Tongue (tissue), 2 donors: Measurements from ENCODE around the gene SEZ6. TPM values are rescaled to one million over a fixed set of nuclear protein-coding genes. Genes with fewer than 3 reads are reported as not detected.
A peak's percentile ranks its signal among the peaks of the same experiment; 100 is the strongest.

Experiments
- DNase-seq: peaks from one replicate; pipeline ENCODE4 v3.0.0-alpha.2; 2015
- total RNA-seq: library from RNA; depleted of rRNA; stranded (reverse); fragments of >200 nt; gene quantifications from one replicate; pipeline ENCODE4 v1.2.3, GENCODE V29; 2014

The SEZ6 gene, protein sequence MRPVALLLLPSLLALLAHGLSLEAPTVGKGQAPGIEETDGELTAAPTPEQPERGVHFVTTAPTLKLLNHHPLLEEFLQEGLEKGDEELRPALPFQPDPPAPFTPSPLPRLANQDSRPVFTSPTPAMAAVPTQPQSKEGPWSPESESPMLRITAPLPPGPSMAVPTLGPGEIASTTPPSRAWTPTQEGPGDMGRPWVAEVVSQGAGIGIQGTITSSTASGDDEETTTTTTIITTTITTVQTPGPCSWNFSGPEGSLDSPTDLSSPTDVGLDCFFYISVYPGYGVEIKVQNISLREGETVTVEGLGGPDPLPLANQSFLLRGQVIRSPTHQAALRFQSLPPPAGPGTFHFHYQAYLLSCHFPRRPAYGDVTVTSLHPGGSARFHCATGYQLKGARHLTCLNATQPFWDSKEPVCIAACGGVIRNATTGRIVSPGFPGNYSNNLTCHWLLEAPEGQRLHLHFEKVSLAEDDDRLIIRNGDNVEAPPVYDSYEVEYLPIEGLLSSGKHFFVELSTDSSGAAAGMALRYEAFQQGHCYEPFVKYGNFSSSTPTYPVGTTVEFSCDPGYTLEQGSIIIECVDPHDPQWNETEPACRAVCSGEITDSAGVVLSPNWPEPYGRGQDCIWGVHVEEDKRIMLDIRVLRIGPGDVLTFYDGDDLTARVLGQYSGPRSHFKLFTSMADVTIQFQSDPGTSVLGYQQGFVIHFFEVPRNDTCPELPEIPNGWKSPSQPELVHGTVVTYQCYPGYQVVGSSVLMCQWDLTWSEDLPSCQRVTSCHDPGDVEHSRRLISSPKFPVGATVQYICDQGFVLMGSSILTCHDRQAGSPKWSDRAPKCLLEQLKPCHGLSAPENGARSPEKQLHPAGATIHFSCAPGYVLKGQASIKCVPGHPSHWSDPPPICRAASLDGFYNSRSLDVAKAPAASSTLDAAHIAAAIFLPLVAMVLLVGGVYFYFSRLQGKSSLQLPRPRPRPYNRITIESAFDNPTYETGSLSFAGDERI
- total RNA-seq, result not detected

DNA sequence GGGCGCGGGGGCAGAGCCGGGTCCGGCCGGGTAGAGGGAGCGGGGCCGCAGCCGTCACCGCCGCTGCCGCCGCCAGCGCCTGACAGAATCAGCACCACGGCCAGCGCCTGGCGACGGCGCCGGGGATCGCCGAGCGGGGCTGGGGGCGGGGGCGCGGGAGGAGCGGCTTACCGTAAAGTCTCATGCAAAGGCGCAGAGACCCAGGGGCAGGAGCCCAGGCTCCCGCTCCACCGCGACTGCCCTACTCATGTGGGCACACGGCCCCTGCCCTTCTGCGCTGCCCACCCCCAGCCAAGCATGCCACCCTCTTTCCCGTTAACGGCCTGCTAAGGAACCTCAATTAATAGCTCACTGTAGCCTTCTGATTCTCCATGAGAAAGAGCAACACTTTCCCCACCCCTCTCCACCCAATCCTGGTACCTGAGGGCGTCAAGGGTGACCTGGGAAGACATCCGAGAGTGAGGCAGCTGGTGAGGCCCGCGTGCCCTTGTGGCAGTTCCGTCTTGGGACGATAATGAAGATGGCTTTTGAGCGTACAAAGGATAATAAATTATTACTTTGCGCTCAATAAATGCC lies at the start of gene SEZ6:
Gene SEZ6, minus strand, starts transcription at position 98 of the 576 bp plus-strand sequence. CDS start 164 bp downstream, outside the sequence.
- peak; percentile 91 for DNase-seq

DNA sequence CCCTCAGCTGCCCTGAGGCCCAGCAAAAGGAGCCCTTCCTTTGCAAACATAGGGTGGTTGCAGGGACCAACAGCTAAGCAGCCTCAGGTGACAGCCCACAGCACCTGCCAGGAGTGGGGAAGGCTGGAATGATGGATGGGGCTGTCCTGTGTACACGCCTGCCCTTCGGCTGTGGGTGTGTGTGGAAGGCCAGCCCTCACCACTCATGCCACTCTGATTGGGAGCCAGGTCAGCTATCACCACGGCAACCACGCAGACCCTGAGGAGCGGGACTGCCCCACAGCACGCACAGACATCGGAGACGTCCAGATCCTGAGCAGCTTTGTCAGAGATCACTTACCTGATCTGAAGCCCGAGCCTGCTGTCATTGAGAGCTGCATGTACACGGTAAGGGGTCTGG lies 49.0 kb upstream of the SEZ6 start:
- DNase-seq, result no peak

DNA sequence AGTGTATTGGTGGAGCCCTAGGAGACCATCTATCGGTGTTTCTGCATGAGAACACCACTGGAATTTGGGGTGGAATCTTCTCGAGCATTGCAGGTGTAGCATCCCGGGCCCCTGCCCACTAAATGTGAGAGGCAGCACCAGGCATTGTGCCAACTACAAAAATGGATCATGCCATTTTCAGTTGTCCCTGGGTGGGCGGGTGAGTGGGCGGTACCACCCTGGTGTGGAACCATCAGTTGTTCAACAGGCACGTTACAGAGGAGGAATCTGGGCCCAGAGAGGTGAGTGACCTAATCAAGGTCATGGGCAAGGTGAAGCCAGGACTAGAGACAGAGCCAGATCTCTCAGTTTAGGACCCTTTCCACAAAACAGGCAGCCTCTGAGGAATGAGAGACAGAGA lies 45.9 kb upstream of the SEZ6 start:
- no peak for DNase-seq

DNA sequence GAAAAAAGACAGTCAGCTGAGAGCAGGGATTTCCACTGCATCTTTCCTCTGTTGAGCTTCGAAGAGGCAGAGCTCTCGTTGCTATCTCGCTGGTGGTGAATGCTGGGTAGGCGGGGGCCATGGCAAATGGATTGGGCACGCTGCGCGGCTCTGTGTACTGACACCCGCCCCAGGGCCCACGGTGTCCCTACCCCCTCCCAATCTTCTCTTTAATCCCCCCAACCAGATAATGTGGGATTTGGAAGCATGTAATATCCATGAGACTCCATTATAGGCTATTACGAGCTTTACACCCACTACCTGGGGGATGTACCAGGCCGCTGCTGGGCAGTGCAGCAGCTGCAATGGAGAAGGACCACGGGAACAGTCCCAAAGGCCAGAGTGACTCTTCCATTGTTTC lies 45.4 kb upstream of the SEZ6 start:
- DNase-seq, result peak; percentile 65

DNA sequence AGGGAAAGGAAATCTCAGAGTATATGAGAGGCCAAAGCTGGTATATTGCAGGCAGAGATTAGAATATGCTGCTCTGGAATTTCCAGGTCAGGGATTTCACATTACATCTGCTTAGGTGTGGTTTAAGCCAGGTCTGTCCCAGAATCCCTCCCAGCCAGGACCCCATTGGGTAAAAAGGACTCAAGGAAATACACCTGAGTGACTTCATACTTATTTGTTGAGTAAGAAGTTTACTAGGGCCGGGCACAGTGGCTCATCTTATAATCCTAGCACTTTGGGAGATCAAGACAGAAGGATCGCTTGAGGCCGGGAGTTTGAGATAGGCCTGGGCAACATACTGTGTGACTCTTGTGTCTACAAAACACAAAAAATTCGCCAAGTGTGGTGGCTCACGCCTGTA lies 44.3 kb upstream of the SEZ6 start:
- no peak for DNase-seq

DNA sequence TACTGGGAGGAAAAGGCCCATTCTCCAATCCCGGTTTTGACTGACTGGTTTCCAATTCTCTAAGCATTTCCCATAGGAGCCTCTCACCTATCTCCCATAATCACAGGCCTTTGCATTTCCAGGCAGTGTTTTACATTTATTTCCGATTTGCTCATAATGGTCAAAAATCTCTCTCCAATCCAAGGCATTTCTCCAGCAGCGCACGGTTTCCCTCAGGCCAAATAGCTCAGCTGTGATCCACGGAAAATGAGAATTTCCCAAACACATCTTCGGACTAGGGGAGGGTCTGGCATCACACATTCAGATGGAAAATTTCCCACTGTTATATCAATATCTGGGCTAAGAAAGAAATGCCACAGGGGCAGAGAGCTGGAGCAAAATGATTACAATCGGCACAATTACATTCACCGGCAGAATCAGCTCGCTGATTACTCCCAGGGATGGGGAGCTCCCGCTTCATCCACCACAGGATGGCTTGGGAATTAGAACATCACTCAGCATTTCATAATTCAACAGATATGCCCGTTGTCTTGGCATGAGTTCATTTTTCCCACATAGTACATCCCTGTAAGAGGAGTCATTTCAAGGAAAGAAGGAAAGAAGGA lies 43.8 kb upstream of the SEZ6 start:
- no peak for DNase-seq

DNA sequence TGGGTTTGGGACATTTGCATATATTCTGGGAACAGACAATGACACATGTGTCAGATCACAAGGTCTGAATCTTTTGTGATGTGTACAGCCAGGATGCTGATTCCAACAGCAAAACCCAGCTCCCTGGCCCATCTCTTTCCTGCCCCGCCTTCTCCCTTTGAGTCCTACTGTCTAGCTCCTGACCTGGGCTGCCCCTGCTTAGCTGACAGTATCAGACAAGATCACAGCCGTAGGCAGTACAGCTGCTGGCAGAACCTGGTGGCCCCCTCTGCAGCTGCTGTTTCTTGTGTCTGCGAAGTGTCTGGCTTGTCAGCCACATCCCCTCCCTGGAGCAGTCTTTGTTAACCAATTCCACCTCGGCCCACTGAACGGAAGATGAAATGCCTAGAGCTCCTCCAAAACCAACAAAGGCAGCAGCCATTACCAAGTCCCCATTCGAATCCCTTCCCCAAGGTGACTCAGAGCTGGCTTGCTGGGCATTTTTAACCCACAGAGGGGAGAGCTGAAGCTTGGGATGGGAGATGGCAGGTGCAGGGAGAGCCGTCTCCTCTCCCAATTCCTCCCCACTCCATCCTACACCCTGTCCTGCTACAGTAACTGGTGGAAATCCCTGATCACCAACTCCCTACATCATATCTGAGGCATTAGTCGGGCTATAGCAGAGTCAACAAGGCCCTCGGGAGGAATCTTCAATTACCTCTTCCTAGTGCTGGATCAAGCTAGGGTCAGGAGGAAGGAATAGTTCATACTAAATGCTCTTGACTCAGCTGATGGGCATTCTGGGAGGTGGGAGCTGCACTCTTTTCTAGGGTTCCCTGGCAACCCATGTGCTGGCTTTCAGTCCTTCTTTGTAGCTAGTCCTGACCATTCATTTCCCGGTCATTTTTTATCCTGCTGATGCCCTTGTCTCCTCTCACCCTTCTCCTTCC lies 42.9 kb upstream of the SEZ6 start:
- DNase-seq, result peak; percentile 88

DNA sequence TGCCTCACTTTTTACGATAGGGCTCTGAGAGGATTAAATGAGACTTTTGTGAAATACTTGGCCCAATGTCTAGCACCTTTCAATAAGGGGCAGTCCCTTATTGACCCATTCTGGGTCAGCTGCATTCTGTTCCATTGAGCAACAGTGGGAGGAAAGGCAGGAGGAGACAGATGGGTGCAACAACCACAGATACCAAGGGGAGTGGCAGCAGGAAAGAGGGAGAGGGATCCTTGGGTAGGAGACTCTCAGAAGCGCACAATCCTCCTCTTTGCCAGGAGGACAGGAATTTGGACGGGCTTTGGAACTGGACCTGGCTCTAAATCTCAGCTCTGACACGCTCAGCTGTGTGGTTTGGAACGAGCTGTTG lies 40.6 kb upstream of the SEZ6 start:
- no peak for DNase-seq

DNA sequence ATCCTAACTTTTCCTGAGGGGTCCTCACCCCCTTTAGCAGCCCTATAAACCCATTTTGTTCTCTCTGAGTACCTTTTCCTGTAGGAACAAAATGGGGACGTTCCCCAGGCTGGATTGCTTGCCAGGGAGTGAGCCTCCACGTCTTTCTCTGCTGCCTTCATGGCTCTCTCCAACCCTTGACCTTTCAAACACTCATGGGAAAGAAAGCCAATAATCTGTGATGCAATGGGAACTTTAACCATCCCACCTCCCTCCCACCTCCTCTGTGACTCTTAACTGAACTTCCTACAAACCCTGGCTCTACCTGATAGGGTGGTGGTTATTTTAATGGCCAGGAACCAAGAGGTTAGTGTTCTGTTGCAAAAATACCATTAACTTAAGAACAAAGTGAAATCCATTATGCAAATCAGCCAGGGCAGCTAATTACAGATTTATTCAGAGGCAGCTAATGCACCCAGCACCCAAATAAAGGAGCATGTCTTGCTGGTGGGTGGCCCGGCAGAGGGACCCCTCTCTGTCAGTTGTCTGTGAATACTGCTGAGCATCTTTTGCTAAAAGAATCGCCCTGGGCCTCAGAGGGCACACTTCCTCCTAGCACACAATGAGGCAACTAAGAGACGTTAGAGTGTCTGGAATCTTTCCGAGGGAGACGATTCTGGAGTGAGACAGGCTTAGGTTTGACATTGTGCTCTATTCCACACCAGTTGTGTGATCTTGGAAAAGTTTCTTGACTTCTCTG lies 40.1 kb upstream of the SEZ6 start:
- DNase-seq, result no peak

DNA sequence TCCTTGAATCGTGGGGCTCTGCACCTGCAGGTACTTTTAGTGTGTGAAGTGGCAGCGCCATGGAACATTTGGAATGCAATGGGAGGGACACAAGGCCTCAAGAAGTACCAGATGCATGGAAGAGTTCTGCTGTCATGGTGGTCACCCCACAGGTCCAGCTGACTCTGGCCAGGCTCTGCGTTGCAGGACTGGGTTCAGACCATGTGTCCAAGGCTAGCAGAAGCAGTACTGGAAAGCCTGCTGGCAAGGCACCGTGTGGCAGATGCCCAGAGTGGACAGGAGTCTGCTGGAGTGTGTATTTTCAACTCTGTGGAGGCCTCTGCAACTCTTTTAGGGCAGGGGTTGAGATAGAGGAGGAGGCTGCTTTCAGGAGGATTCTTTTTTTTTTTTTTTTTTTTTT lies 39.2 kb upstream of the SEZ6 start:
- DNase-seq, result no peak

DNA sequence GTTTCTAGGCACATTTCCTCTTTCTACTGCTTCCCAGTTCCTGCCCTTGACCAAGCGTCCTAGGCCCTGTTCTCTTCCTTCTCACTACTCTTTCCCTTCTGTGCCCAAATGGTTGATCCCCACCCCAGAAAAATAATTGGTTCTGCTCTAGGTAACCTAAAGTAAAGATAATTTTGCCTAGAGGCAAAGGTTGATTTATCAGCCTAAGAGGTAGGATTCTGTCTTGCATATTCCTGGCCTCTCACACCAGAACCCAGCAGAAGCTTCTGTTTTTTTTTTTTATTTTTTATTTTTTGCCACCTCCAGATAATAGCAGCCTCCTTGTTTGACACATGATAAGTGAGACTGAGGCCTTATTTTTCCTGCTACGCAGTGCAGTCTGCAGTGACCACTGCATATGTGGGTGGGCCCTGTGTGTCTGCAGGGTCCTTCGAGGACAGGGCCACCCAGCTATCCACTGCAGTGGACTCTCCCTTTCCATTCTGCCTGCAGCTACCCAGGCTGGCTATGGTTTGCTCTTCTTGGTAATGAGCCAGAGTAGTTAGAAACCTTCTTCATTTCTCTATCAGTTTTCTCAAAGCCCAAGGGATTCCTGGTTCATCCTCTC lies 37.8 kb upstream of the SEZ6 start:
- DNase-seq, result no peak

DNA sequence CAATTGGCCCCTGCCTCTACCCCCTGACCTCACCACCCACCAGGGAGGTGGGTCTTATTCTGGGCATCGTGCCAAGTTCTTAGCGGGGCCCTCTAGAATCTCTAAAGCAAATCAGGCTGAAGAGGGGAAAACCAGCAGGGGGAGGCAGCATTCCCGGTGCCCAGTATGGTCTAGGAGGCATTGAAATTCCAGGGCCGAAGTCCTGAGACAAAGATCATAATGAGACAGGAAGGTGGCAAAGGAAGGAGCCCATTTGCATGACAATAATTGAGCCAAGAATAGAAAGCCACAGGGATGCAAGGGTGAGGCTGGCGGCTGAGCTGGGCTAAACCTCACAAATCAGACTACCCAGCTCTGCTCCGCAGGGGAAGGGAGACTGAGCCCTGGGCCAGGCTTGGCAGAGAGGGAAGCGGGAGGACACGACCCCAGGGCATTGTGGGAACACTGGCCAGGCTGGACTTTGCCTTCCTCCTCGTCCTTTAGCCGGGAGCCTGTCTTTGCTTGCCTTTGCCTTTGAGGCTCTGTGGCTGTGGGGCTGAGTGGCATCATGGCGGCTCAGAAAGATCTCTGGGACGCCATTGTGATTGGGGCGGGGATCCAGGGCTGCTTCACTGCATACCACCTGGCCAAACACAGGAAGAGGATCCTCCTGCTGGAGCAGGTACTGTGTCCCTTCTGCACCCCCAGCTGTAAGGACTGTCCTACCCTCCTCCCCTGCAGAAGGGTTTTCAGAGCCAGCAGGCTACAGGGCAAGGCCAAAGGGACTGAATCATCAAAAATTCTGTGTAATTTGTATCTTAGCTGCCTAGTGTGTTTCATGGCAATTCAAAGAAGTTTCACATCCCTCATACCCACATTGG lies 37.1 kb upstream of the SEZ6 start, which contains the start of gene PIPOX:
Gene PIPOX, plus strand, starts transcription at position 463 of the 860 bp plus-strand sequence. Its CDS starts 85 bp downstream, at position 548.
- DNase-seq, result peak; percentile 72

DNA sequence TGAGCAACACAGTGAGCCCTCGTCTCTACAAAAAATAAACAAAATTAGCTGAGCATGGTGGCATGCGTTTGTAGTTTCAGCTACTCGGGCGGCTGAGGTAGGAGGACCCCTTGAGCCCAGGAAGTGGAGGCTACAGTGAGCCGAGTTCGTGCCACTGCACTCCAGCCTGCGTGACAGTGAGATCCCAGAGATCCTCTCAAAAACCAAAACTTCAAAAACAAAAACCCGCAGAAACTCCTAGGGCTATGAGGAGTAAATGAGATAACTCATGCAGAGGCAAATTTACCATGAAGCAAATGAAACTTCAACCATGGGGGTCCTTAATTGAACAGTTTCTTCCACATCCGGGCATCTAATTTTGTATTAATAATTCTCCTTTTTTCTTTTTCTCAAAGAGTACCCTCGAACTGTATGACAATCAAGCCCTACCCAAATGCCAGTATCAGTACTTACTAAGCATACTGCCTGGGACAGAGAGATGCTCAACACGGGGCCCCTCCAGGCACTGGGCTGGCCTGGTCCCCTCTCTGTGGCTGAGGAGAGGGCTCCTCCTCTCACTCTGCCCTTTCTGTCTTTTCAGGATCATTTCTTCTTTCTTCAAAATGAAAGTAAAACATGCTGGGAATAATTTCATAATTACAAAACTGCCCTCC lies 36.3 kb upstream of the SEZ6 start:
- DNase-seq, result no peak

DNA sequence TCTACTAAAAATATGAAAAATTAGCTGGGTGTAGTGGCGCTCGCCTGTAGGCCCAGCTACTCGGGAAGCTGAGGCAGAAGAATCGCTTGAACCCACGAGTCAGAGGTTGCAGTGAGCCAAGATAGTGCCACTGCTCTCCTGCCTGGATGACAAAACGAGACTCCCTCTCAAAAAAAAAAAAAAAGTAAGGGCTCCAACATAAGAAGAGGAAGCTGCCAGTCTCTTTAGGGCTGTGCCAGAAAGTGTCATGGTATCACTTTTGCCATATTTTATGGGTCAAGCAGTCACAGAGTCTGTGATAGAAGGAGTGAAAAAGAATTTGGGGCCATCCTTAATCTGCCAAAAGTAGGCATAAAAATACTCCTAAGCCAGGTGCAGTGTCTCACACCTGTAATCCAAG lies 35.7 kb upstream of the SEZ6 start:
- DNase-seq, result no peak

DNA sequence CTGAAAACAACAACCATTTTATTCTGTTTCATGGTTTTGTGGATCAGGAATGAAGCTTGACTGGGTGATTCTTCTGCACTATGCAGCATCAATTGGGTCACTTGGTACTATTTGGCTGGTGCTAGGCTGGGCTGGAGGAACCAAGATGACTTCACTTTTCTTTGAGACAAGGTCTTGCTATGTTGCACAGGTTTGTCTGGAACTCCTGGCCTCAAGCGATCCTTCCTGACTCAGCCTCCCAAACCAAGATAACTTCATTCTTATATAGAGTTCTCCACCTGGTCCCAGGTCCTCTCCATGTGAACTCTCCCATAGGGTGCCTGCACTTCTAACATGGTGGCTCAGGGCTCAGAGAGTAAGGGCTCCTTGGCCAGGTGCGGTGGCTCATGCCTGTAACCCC lies 35.3 kb upstream of the SEZ6 start:
- DNase-seq, result no peak

DNA sequence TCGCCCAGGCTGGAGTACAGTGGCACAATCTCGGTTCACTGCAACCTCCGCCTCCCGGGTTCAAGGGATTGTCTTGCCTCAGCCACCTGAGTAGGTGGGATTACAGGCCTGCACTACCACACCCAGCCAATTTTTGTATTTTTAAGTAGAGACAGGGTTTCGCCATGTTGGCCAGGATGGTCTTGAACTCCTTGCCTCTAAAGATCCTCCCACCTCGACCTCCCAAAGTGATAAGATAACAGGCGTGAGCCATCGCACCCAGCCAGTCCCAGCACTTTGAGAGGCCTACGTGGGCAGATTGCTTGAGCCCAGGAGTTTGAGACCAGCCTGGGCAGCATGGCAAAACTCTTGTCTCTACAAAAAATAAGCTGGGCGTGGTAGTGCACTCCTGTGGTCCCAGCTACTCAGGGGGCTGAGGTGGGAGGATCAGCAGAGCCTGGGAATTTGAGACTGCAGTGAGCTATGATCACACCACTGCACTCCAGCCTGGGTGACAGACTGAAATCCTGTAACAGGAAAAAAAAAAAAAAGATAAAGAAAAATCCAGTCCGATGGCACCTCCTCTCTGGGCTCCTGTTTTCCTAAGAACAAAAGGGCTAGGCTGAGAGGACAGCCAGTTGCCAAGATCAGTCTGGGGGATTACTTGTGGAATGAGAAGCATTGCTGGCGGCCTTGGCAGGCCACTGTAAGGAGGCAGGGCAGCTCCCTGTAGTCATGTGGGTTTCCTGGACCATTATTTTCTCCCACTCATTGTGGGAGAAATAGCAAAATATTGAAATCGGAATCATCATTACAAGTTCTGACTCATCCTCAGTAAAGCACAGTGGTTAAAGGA lies 34.1 kb upstream of the SEZ6 start:
- DNase-seq, result peak; percentile 89

DNA sequence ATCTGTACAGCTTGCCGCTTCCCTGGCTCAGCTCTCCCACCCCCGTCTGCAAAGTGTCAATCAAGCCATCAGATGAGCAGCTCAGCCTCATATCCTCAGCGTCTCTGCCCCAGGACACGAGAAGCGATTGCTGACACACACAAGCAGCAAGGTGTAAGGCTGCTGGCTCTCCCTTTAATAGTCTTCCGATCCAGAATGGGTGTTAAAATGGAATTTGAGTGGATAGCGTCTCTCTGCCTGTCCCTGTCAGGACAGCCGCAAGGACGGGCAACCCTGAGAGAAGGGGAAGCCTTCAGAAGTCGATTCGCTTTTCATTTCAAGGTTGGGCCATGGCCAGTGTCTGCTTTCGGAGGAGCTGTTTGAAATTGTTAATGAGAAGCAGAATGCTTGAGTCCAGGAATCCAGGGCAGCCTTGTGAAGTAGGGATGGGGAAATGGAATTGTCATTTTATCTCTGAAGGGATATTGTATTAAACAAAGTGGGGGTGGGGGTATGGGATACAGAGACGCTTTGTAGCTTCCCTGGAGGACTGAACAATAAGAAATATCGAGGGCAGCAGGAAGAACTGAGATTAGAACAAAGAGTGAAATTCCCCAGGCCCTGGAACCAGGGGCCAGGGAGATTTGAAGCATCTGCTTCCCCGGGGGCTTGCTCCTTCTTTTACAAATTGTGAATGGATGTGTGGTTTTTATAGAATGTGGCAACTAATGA lies 32.4 kb upstream of the SEZ6 start:
- DNase-seq, result no peak
